GM21447 (cell line): ENCODE data around the gene METRN.
"Not testable (repeated sequence)": the region's sequence is repeated elsewhere in the genome, so short reads cannot be mapped to it uniquely, and the experiment has no call there.

ENCODE experiments used
- ATAC-seq: cut with Tn5 transposase; IDR thresholded peaks from one replicate; pipeline ENCODE4 v1.9.1; 2021; ENCODE audit not compliant: unreplicated experiment

METRN gene

DNA sequence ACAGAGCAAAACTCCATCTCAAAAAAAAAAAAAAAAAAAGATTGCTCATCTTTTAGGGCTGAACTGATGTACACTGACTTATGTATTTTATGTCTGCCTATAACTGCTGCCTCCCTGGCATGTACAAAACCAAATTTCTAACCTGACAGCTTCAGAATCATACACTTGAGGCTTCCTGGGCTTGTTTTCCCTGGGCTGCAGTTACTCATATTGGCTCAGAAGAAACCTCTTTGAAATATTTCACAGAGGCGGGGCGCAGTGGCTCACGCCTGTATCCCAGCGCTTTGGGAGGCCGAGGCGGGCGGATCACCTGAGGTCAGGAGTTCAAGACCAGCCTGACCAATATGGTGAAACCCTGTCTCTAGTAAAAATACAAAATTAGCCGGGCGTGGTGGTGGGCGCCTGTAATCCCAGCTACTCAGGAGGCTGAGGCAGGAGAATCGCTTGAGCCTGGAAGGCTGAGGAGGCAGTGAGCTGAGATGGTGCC lies 39.2 kb downstream of the METRN start:
- ATAC-seq, result not testable (repeated sequence)

DNA sequence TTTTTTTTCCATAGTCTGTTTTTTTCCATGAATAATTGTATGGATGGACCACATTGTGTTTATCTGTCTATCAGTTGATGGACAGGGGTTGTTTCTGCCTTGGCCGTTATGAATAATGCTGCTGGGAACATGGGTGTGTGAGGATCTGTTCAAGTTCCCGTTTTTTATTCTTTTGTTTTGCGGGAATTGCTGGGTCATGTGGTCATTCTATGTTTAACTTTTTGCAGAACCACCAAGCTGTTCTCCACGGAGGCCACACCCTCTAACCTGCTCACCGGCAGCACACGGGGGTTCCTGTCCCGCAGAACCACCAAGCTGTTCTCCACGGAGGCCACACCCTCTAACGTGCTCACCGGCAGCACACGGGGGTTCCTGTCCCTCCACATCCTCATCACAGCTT lies 39.7 kb downstream of the METRN start:
- no peak for ATAC-seq

DNA sequence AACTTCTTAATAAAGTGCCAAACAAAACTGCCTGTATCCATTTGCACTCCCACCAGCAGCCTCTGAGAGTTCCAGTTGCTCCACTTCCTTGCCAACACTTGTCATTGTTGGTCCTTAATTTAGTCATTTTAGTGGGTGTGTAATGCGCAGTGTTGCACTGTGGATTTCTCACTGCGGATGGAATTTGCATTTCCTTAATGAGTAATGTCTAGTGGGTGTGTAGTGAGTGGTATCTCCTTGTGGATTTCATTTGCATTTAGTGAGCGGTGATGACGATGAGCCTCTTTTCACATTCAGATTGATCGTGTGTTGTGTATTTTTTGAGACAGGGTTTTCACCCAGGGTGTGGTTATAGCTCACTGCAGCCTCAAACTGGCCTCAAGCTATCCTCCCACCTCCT lies 41.5 kb downstream of the METRN start:
- ATAC-seq, result no peak

DNA sequence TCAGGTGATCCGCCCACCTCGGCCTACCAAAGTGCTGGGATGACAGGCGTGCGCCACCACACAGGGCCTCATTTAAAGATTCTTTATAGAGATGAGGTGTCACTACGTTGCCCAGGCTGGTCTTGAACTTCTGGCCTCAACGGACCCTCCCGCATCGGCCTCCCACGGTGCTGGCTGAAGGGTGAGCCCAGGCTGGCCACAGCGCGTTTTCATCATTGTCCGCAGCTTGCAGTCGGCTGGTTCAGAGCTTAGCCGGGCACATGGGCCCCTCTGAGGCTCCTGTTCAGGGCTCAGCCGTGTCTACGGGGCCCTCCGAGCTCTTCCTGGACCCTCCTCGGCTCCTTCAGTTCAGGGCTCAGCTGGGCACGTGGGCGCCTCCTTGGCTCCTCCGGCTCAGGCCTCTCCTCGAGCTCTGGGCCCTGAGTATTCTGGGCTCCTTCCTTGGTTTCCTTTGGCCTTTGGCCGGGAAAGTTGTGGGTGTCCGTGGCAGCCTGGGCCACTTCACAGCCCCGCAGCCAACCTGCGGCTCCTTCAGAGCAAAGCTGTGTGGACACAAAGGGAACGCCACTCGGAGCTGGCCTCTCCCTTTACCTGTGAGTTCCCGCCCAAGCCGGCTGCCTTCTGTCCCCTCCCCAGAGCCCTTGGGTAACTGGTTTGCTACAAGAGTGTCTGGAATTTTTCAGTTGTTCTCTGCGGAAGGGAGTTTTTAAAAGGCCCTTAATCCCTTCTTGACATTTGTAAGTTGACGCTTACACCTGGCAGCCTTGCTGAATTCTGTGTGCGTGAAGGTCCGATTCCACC lies 44.4 kb downstream of the METRN start:
- no peak for ATAC-seq

DNA sequence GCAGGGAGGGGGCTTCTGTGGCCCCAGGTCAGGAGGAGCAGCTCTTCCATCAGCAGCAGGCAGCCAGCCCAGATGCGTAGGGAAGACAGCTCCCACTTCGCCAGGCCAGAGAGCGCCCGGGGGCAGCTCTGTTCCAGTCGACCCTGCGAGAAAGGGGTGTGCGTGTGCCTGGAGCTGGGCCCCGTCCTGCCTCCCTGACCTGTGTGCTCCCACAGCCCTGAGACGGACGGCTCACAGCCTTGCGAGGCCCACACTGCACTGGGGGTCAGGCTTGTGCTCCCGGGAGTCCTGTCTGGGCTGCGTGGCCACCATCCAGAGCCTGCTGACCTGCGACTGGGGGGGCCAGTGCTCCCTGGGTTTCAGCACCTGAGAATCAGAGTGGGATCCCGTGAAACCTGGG lies 45.1 kb downstream of the METRN start:
- no peak for ATAC-seq

DNA sequence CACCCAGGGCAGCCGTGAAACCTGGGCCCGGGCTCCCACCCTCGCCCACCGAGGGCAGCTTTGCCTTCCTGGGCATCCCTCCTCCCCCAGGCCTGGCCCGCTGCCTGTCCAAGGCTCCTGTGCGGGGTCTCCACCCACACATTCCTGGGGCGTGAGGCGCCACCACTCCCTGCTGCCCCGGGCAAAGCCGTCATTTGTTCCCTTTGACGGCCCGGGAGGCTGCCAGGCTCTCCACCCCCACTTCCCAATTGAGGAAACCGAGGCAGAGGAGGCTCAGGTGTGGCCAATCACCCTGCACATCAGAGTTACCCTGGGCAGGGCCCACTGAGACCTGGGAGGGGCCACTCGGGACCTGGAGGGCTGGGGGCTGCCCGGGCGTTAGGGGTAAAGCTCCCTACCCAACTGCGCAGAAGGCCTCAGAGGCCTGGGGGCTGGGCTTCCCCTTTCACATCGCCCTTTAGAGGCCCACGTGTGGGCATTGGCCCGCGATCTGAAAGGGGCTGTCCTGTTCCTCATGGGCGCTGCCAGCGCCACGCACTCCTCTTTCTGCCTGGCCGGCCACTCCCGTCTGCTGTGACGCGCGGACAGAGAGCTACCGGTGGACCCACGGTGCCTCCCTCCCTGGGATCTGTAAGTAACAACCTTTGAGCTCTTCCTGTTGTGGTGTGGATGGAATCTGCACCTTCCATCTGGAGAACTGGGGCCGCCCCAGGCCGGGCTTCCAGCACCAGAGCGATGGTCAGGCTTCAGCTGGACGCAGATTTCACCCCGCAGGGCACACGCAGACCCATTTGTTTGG lies 45.8 kb downstream of the METRN start, which contains the start of gene MSLN:
Gene MSLN (plus strand): TSS at position 190 of the 799 bp plus-strand sequence. CDS start 1,947 bp downstream, outside the sequence.
- no peak for ATAC-seq

DNA sequence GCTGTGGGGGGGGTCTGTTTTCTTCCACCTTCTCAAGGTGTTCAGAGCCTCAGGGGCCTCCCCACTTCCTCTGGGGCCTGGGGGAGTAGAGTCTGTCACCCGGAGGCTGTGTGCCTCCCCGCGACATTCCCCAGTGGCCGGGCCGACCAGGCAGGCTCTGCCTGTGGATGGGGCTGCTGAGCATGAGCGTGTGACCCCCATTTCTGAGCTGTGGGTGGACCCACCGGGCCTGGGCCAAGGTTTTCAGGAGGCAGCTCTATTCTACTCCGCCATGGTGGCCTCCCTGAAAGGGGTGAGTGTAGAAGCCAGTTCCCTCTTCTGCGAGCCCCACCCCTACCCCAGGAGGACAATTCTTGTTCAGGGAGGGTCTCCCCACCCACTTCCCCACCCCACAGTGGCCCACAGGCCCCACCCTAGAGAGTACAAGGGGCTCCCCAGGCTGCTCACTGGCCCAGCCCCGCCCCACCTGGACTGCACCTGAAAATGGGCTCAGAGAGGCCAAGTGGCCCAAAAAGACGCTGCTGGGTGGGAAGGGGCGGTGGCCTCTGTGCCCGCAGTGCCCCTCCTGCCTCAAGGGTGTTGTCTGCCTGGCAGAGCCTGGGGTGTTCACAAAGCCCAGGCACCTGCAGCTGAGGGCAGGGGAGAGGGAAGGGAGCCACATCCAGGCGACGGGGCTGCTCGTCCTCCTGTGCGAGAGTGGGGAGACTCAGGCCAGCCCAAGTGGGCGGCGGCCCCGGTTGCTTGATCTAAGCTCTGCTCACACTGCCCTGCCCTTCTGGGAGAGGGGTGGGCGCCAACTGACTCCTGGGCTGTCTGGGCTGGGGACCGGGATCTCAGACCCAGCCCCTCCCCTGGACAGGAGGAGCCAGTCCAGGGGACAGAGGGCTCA lies 47.0 kb downstream of the METRN start:
- ATAC-seq, result no peak

DNA sequence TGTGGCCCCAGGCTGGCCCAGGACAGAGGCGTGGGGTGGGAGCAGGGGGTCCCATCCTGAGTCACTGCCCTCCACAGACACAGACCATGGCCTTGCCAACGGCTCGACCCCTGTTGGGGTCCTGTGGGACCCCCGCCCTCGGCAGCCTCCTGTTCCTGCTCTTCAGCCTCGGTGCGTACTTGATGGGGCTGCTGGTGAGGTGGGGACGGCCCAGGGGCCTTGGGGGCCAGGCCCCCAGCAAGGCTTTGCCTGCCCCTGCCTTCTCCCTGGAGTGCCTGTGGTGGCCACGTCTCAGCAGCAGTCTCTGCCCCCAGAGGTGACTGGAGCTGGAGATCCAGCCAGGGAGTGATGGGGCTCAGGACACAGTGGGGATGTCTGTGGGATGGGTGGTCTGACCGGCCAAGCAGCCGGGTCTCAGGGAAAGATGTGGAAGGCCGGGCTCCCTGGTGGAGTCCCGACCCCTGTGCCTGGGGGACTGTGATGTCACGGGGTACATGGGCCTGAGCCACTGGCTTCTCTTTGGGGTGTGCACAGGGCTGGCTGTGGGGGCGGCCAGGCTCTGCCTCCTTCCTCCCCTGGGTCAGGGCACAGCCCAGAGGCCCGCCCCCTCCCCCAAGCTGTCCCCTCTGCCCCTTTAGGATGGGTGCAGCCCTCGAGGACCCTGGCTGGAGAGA lies 47.8 kb downstream of the METRN start:
- ATAC-seq, result no peak

DNA sequence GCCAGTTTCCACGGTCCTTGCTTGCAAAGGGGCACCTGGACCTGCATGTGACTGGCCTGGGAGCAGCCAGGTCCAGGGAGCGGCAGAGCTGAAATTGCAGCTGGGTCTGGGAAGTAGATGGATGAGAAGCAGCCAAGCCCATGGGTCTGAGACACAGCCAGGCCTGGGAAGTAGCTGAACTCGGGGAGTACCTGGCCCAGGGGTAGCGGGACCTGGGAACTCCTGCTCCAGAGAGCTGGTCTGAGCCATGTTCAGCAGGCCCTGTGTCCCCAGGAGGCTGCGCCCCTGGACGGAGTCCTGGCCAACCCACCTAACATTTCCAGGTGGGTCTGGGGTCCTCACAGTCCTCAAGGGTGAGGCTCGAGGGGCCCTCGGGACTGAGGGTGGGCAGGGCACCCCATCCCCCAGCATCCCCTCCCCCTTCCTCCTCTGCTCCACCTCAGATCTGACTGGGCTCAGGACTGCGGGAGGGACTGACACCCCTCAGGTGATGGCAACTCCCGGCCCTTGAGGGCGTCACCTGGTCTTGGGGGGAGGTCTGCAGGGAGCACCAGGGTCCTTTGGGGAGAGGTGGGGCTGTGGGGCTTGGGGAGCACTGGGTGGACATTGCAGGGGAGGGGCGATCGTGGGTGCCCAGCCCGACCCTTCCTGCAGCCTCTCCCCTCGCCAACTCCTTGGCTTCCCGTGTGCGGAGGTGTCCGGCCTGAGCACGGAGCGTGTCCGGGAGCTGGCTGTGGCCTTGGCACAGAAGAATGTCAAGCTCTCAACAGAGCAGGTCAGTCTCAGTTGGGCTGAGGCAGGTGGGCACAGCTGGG lies 48.7 kb downstream of the METRN start:
- no peak for ATAC-seq

DNA sequence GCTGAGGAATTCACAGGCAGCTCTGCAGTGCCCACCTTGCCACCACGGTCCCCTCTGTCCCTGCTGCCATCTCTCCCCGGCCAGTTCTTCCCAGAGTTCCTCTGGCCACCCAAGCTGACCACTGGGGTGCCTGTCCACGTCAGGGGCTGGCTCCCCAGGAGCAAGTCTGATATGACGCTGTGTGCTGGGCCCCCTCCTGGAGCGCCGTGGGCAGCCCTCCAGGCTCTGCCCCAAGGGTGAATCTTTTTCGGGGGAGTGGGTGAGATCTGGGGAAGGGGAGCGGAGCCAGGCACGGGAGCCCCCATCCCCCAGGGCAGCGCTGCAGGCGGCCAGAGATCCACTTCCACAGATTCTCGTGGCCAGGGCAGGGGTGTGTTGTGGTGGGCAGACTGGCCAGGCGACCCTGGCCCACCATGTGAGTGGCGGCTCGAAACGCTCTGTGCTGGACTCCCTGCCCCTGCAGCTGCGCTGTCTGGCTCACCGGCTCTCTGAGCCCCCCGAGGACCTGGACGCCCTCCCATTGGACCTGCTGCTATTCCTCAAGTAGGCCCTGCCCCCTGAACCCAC lies 49.3 kb downstream of the METRN start:
- ATAC-seq, result no peak

DNA sequence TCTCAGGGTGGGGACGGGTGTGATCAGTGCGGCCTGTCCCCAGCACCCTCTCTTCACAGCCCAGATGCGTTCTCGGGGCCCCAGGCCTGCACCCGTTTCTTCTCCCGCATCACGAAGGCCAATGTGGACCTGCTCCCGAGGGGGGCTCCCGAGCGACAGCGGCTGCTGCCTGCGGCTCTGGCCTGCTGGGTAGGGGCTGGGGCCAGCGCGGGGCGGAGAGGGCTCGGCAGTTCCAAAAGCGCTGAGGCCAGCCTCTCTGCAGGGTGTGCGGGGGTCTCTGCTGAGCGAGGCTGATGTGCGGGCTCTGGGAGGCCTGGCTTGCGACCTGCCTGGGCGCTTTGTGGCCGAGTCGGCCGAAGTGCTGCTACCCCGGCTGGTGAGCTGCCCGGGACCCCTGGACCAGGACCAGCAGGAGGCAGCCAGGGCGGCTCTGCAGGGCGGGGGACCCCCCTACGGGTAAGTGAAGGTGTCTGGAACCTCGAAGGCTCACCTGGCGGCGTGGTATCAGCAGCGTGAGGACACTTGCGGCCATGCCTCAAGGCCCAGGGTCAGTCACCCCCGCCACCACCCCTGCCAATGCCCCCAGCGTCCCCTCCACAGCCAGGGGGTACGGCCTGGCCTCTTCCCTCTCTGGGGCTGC lies 50.0 kb downstream of the METRN start:
- no peak for ATAC-seq

DNA sequence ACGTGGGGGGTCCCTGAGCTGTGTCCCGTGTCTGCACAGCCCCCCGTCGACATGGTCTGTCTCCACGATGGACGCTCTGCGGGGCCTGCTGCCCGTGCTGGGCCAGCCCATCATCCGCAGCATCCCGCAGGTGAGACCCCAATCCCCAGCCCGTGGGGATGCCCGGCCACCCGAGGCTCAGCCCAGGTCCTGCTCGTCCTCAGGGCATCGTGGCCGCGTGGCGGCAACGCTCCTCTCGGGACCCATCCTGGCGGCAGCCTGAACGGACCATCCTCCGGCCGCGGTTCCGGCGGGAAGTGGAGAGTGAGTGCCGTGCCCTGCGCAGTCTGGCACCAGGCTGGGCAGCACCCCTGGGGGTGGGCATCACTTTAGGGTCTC lies 50.6 kb downstream of the METRN start:
- ATAC-seq, result no peak

DNA sequence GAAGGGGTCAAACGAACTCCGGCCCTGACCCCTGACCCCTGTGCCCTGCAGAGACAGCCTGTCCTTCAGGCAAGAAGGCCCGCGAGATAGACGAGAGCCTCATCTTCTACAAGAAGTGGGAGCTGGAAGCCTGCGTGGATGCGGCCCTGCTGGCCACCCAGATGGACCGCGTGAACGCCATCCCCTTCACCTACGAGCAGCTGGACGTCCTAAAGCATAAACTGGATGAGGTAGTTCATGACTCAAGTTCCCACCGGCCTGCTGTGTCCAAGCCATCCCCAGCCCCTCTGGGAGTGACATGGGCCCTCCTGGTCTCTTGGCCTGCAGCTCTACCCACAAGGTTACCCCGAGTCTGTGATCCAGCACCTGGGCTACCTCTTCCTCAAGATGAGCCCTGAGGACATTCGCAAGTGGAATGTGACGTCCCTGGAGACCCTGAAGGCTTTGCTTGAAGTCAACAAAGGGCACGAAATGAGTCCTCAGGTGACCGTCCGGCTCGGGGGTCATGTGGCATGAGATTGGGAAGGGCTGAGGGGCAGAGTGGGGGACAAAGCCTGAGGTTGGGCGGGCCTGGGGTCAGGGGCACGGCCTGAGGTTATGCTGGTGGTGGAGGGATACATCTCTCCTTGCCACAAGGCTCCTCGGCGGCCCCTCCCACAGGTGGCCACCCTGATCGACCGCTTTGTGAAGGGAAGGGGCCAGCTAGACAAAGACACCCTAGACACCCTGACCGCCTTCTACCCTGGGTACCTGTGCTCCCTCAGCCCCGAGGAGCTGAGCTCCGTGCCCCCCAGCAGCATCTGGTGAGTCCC lies 51.3 kb downstream of the METRN start:
- no peak for ATAC-seq

DNA sequence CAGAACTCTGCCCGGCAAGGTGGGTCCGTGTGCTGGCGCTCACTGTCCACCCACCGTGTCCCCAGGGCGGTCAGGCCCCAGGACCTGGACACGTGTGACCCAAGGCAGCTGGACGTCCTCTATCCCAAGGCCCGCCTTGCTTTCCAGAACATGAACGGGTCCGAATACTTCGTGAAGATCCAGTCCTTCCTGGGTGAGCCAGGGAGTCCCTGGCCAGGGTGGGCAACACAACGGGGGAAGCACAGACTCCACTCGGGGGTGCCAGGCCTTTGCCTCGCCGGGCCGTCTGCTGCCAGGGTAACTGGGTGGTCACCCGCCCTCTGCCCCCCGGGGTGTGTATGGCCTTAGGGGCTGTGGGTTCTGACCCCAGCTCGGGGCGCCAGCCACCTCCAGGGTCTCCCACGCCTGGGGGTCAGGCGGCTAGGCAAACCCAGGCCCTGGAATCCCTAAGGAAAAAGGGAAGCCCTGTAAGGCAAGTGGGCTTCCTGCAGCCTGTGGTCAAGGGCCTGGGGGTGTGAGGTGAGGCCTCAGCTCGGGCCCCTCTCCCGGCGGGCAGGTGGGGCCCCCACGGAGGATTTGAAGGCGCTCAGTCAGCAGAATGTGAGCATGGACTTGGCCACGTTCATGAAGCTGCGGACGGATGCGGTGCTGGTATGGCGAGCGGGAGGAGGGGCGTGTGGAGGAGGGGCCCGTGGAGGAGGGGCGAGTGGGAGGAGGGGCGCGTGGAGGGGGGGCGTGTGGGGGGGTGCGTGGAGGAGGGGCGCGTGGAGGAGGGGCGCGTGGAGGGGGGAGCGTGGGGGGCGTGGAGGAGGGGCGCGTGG lies 52.1 kb downstream of the METRN start:
- no peak for ATAC-seq

DNA sequence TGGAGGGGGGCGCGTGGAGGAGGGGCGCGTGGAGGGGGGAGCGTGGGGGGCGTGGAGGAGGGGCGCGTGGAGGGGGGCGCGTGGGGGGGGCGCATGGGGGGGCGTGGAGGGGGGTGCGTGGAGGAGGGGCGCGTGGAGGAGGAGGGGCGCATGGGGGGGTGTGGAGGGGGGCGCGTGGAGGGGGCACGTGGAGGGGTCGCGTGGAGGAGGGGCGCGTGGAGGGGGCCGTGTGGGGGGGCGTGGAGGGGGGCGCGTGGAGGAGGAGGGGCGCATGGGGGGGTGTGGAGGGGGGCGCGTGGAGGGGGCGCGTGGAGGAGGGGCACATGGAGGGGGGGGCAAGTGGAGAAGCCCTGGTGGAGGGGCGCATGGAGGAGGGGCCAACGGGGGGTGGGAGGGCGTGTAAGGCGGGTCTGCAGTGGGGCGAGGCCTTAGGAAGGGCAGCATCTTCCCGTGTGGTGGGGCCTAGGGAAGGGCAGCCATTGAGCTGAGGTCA lies 52.9 kb downstream of the METRN start:
- ATAC-seq, result no peak

DNA sequence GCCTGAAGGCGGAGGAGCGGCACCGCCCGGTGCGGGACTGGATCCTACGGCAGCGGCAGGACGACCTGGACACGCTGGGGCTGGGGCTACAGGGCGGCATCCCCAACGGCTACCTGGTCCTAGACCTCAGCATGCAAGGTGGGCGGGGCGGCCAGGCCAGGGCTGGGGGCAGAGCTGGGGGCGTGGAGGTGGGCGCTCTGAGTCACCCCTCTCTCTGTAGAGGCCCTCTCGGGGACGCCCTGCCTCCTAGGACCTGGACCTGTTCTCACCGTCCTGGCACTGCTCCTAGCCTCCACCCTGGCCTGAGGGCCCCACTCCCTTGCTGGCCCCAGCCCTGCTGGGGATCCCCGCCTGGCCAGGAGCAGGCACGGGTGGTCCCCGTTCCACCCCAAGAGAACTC lies 53.5 kb downstream of the METRN start:
- no peak for ATAC-seq
